Skeletal muscle satellite cell (primary cell): ENCODE data around the gene MTCL3.
"Not testable (repeated sequence)": the region's sequence is repeated elsewhere in the genome, so short reads cannot be mapped to it uniquely, and the experiment has no call there.

Experiments used
- H3K27me3 ChIP-seq: 2 replicates; pipeline ENCODE4 v1.7.0; 2013; ENCODE audit warnings: low read length; ENCODE audit not compliant: control insufficient read depth, insufficient read depth
- H3K36me3 ChIP-seq: 2 replicates; pipeline ENCODE4 v1.7.0; 2013; ENCODE audit warnings: mild to moderate bottlenecking, control low read depth, low read length; ENCODE audit not compliant: insufficient read depth
- H3K4me1 ChIP-seq: 2 replicates; pipeline ENCODE4 v1.7.0; 2013; ENCODE audit warnings: low read length; ENCODE audit not compliant: control insufficient read depth, insufficient read depth
- H3K4me2 ChIP-seq: 2 replicates; pipeline ENCODE4 v1.7.0; 2013; ENCODE audit warnings: mild to moderate bottlenecking, low read length
- H3K4me3 ChIP-seq: 2 replicates; pipeline ENCODE4 v1.7.0; 2013; ENCODE audit warnings: low read length
- H3K9ac ChIP-seq: 2 replicates; pipeline ENCODE4 v1.7.0; 2013; ENCODE audit warnings: mild to moderate bottlenecking, low read depth, low read length, moderate library complexity
- H3K9me3 ChIP-seq: replicated peaks from 2 replicates; pipeline ENCODE4 v1.7.0; 2013; ENCODE audit warnings: mild to moderate bottlenecking, control low read depth, low read length

MTCL3 gene

GRCh38 chr6:127451388-127451787, 67.7 kb downstream of the MTCL3 start:
- H3K4me1 ChIP-seq = peaks cover 6% of the 10 kb centered on the region
- no peaks in the 10 kb centered on the region for H3K9me3 ChIP-seq

GRCh38 chr6:127447780-127448179, 71.4 kb downstream of the MTCL3 start:
- H3K4me1 ChIP-seq = peaks cover 9% of the 10 kb centered on the region
- no peak overlapping the region for H3K9ac ChIP-seq
- H3K9me3 ChIP-seq = no peaks in the 10 kb centered on the region
- H3K4me3 ChIP-seq = no peak overlapping the region
- no peak overlapping the region for H3K4me2 ChIP-seq
- peaks cover 20% of the 10 kb centered on the region for H3K36me3 ChIP-seq
- no peaks in the 10 kb centered on the region for H3K27me3 ChIP-seq

More at GRCh38 chr6:127451388-127451787, 67.7 kb downstream of the MTCL3 start:
- no peaks in the 10 kb centered on the region for H3K27me3 ChIP-seq
- no peak overlapping the region for H3K9ac ChIP-seq
- H3K36me3 ChIP-seq = peaks cover 20% of the 10 kb centered on the region
- H3K4me3 ChIP-seq = no peak overlapping the region
- no peak overlapping the region for H3K4me2 ChIP-seq

GRCh38 chr6:127446356-127446755, 72.8 kb downstream of the MTCL3 start:
- no peak overlapping the region for H3K4me2 ChIP-seq
- no peaks in the 10 kb centered on the region for H3K27me3 ChIP-seq
- no peaks in the 10 kb centered on the region for H3K9me3 ChIP-seq
- no peak overlapping the region for H3K9ac ChIP-seq
- peaks cover 20% of the 10 kb centered on the region for H3K36me3 ChIP-seq
- peaks cover 9% of the 10 kb centered on the region for H3K4me1 ChIP-seq
- no peak overlapping the region for H3K4me3 ChIP-seq

GRCh38 chr6:127441881-127442280, 77.3 kb downstream of the MTCL3 start:
- peaks cover 8% of the 10 kb centered on the region for H3K4me1 ChIP-seq
- H3K9ac ChIP-seq = no peak overlapping the region

GRCh38 chr6:127439718-127440117, 79.4 kb downstream of the MTCL3 start:
- no peaks in the 10 kb centered on the region for H3K27me3 ChIP-seq
- H3K4me2 ChIP-seq = no peak overlapping the region
- no peak overlapping the region for H3K9ac ChIP-seq

More at GRCh38 chr6:127441881-127442280, 77.3 kb downstream of the MTCL3 start:
- Histone ChIP-seq H3K4me3 (no peak overlapping the region), H3K27me3 (no peaks in the 10 kb centered on the region), H3K36me3 (peaks cover under 1% of the 10 kb centered on the region), H3K9me3 (no peaks in the 10 kb centered on the region), H3K4me2 (no peak overlapping the region)

GRCh38 chr6:127436578-127437110, 82.5 kb downstream of the MTCL3 start:
- Histone ChIP-seq H3K4me2 (no peak overlapping the region), H3K9me3 (no peaks in the 10 kb centered on the region), H3K36me3 (no peaks in the 10 kb centered on the region), H3K4me1 (peaks cover 2% of the 10 kb centered on the region), H3K4me3 (no peak overlapping the region), H3K27me3 (no peaks in the 10 kb centered on the region), H3K9ac (no peak overlapping the region)

More at GRCh38 chr6:127439718-127440117, 79.4 kb downstream of the MTCL3 start:
- H3K4me1 ChIP-seq = peaks cover 2% of the 10 kb centered on the region
- no peaks in the 10 kb centered on the region for H3K9me3 ChIP-seq
- H3K36me3 ChIP-seq = no peaks in the 10 kb centered on the region
- no peak overlapping the region for H3K4me3 ChIP-seq

GRCh38 chr6:127435626-127436220, 83.4 kb downstream of the MTCL3 start:
- Histone ChIP-seq H3K9ac (no peak overlapping the region), H3K4me3 (no peak overlapping the region), H3K27me3 (no peaks in the 10 kb centered on the region), H3K9me3 (no peaks in the 10 kb centered on the region), H3K4me2 (no peak overlapping the region), H3K4me1 (peaks cover 2% of the 10 kb centered on the region), H3K36me3 (no peaks in the 10 kb centered on the region)

GRCh38 chr6:127434651-127435050, 84.5 kb downstream of the MTCL3 start:
- H3K36me3 ChIP-seq = no peaks in the 10 kb centered on the region
- no peak overlapping the region for H3K4me2 ChIP-seq
- H3K27me3 ChIP-seq = no peaks in the 10 kb centered on the region
- no peak overlapping the region for H3K4me3 ChIP-seq
- no peaks in the 10 kb centered on the region for H3K9me3 ChIP-seq
- H3K9ac ChIP-seq = no peak overlapping the region
- peaks cover 2% of the 10 kb centered on the region for H3K4me1 ChIP-seq

- H3K4me2 ChIP-seq, H3K9ac ChIP-seq, H3K36me3 ChIP-seq, H3K4me1 ChIP-seq, H3K9me3 ChIP-seq, H3K4me3 ChIP-seq, H3K27me3 ChIP-seq: not testable (repeated sequence)
These were observed 90.6 kb downstream of the MTCL3 start for GRCh38 chr6:127428562-127428961.

- Histone ChIP-seq H3K27me3 (no peaks in the 10 kb centered on the region), H3K4me3 (no peak overlapping the region), H3K9me3 (no peaks in the 10 kb centered on the region), H3K4me2 (no peak overlapping the region), H3K36me3 (no peaks in the 10 kb centered on the region), H3K4me1 (peaks cover 24% of the 10 kb centered on the region), H3K9ac (no peak overlapping the region)
These were observed 95.2 kb downstream of the MTCL3 start for GRCh38 chr6:127423921-127424320.
